Keratinocyte (primary cell): Measurements from ENCODE around the gene LEMD1. TPM values are rescaled to one million over a fixed set of nuclear protein-coding genes. Genes with fewer than 3 reads are reported as not detected.

ENCODE experiments used
- DNase-seq: peaks from one replicate; pipeline ENCODE4 v3.0.0-alpha.2; 2011; ENCODE audit warnings: low read depth, missing footprints, low spot score
- FAIRE-seq: peaks from 2 replicates; lab custom pipeline; 2011; peaks lifted over from hg19 to GRCh38; lab: Jason Lieb, UNC
- H2AFZ ChIP-seq: 2 replicates; pipeline ENCODE4 v1.6.0; 2012; ENCODE audit warnings: low read length, control low read depth, inconsistent platforms; ENCODE audit not compliant: control insufficient read depth
- H3K27ac ChIP-seq: 2 replicates; pipeline ENCODE4 v1.5.1; 2011; ENCODE audit warnings: low read length; ENCODE audit not compliant: control insufficient read depth, insufficient read depth
- H3K27me3 ChIP-seq: 3 replicates; pipeline ENCODE4 v1.6.0; 2011; ENCODE audit warnings: low read length; ENCODE audit not compliant: control insufficient read depth, insufficient read depth; ENCODE audit errors: extremely low read depth
- H3K36me3 ChIP-seq, 2 experiments: 2 replicates in 1 of 2; 3 replicates in 1 of 2; pipeline ENCODE4 v1.5.1; 2011; ENCODE audit warnings: low read length in 2 of 2, mild to moderate bottlenecking in 1 of 2; ENCODE audit not compliant: control insufficient read depth in 2 of 2, insufficient read depth in 2 of 2; ENCODE audit errors: extremely low read depth in 1 of 2
- H3K4me1 ChIP-seq: 3 replicates; pipeline ENCODE4 v1.5.1; 2011; ENCODE audit warnings: low read length; ENCODE audit not compliant: control insufficient read depth, insufficient read depth; ENCODE audit errors: extremely low read depth
- H3K4me2 ChIP-seq: 3 replicates; pipeline ENCODE4 v1.6.0; 2011; ENCODE audit warnings: low read depth, low read length; ENCODE audit not compliant: control insufficient read depth, insufficient read depth; ENCODE audit errors: extremely low read depth
- H3K4me3 ChIP-seq, 3 experiments: fragments of 200-600 bp in 1 of 3; sonication (generic) in 1 of 3; 2 replicates in 2 of 3; 3 replicates in 1 of 3; pipeline ENCODE4 v1.5.1; 2011 to 2016; ENCODE audit warnings: low read length in 3 of 3, mild to moderate bottlenecking in 3 of 3, control low read depth in 2 of 3, inconsistent platforms in 1 of 3, low read depth in 1 of 3, mixed read lengths in 1 of 3, mixed run types in 1 of 3, moderate library complexity in 1 of 3; ENCODE audit not compliant: control insufficient read depth in 2 of 3, insufficient read depth in 2 of 3; ENCODE audit errors: extremely low read depth in 1 of 3
- H3K79me2 ChIP-seq: 2 replicates; pipeline ENCODE4 v1.6.0; 2012; ENCODE audit warnings: low read length; ENCODE audit not compliant: control insufficient read depth, insufficient read depth
- H3K9ac ChIP-seq: 3 replicates; pipeline ENCODE4 v1.6.0; 2011; ENCODE audit warnings: low read length; ENCODE audit not compliant: control insufficient read depth, insufficient read depth; ENCODE audit errors: extremely low read depth
- H3K9me1 ChIP-seq: 3 replicates; pipeline ENCODE4 v1.6.0; 2011; ENCODE audit warnings: low read length; ENCODE audit not compliant: control insufficient read depth, insufficient read depth; ENCODE audit errors: extremely low read depth
- H3K9me3 ChIP-seq: 2 replicates; pipeline ENCODE4 v1.5.1; 2012; ENCODE audit warnings: low read depth, low read length; ENCODE audit not compliant: control insufficient read depth
- H4K20me1 ChIP-seq: 3 replicates; pipeline ENCODE4 v1.6.0; 2011; ENCODE audit warnings: low read length; ENCODE audit not compliant: control insufficient read depth, insufficient read depth; ENCODE audit errors: extremely low read depth
- EZH2 ChIP-seq: IDR thresholded peaks from one replicate; pipeline ENCODE4 v1.6.1; 2012; ENCODE audit warnings: inconsistent platforms, mild to moderate bottlenecking, low read length, moderate library complexity
- dilution Hi-C: fragments of 300-500 bp; cut with MboI; formaldehyde crosslinking; loops from one replicate; pipeline ENCODE4 v1.7.0; 2020; ENCODE audit warnings: low sequenced_read_pairs; ENCODE audit not compliant: extremely low pct_ligation_motif_present
- polyA plus RNA-seq, 5 experiments: library from polyadenylated mRNA; depleted of rRNA in 3 of 5; stranded (reverse) in 3 of 5; stranded (forward) in 1 of 5; unstranded in 1 of 5; fragments of >200 nt; gene quantifications; 1 replicate in 1 of 5; 2 replicates in 3 of 5; 3 replicates in 1 of 5; pipeline versions ENCODE4 v1.2.1 to v1.2.3, GENCODE V29; 2011 to 2012; ENCODE audit warnings: missing spikeins in 2 of 5, low read depth in 1 of 5, low replicate concordance in 1 of 5
- TF ChIP-seq, protein P1 (sequence below), 3 experiments: IDR thresholded peaks in 1 of 3; conservative IDR thresholded peaks in 1 of 3; optimal IDR thresholded peaks in 1 of 3; 2 replicates in 2 of 3; 3 replicates in 1 of 3; pipeline versions ENCODE3 to v1.5.1; 2011; ENCODE audit warnings: low read length in 3 of 3, mild to moderate bottlenecking in 3 of 3, moderate library complexity in 2 of 3, control low read depth in 1 of 3, inconsistent platforms in 1 of 3; ENCODE audit not compliant: insufficient read depth in 2 of 3; ENCODE audit errors: extremely low read depth in 1 of 3

LEMD1 gene
- polyA plus RNA-seq, 1 donor (not counting 4 experiments of a cell fraction or from before 2014, with no cell fraction given): 1.9 TPM

DNA sequence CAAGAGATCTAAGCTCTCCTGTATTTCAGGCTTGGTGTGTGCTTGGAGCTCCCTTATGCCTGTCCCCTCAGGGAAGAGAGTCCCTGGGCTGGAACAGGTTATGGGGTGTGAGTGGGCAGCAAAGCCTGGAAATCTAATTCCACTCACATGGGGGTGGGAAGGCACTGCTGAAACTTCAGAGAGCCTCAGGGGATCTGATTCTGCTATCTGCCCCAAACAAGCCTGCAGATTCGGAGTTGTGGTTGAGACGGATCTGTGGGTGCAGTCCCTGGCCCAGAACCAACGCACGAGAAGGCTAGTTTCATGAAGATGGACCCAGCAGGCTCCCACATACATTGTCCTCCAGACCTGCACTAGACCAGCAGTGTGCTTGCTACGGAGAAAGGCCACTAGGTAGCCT is 31.1 kb upstream of the LEMD1 start:
- Histone ChIP-seq H3K4me2 (no peak overlapping the region), H3K9me3 (no peaks in the 10 kb centered on the region), H3K9me1 (no peaks in the 10 kb centered on the region), H3K4me1 (peaks cover 46% of the 10 kb centered on the region), H3K36me3 (no peaks in the 10 kb centered on the region), H4K20me1 (no peaks in the 10 kb centered on the region), H3K27ac (no peak overlapping the region), H3K4me3 (no peak overlapping the region), H3K79me2 (peaks cover 18% of the 10 kb centered on the region), H3K27me3 (peaks cover 33% of the 10 kb centered on the region), H2AFZ (no peak overlapping the region), H3K9ac (no peak overlapping the region)
- FAIRE-seq: no peak
- TF ChIP-seq, protein P1, sequence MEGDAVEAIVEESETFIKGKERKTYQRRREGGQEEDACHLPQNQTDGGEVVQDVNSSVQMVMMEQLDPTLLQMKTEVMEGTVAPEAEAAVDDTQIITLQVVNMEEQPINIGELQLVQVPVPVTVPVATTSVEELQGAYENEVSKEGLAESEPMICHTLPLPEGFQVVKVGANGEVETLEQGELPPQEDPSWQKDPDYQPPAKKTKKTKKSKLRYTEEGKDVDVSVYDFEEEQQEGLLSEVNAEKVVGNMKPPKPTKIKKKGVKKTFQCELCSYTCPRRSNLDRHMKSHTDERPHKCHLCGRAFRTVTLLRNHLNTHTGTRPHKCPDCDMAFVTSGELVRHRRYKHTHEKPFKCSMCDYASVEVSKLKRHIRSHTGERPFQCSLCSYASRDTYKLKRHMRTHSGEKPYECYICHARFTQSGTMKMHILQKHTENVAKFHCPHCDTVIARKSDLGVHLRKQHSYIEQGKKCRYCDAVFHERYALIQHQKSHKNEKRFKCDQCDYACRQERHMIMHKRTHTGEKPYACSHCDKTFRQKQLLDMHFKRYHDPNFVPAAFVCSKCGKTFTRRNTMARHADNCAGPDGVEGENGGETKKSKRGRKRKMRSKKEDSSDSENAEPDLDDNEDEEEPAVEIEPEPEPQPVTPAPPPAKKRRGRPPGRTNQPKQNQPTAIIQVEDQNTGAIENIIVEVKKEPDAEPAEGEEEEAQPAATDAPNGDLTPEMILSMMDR (optimal IDR thresholded peaks at IDR 0.05 in 1 of 3, IDR thresholded peaks at IDR 0.05 in 1 of 3, conservative IDR thresholded peaks at IDR 0.05 in 1 of 3; ENCODE audit: extremely low read depth in 1 of 3, insufficient read depth in 2 of 3, low read length in 3 of 3): no peak
- TF ChIP-seq EZH2: no peak
- DNase-seq: no peak
- dilution Hi-C loops: no loop called here

DNA sequence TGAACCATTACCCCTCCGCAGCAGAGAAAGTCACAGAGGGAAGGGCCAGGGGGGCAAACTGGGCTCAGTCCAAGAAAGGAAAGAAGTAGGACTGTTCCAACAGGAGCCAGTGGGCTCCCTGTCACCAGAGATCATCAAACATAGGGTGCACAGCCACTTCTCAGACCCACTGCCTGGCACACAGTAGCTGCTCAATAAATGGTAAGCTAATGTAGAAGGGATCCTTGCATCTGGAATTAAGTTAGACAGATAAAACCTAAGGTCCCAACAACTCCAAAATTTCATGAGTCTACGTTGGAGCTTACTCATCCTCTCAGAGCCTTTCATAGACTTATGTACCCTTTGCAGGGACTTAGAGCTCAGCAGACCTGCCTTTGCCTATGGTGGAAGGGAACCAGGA is 30.5 kb upstream of the LEMD1 start:
- Histone ChIP-seq H3K4me3 (no peak overlapping the region), H3K4me1 (peaks cover 51% of the 10 kb centered on the region), H3K9me1 (no peaks in the 10 kb centered on the region), H3K27me3 (peaks cover 27% of the 10 kb centered on the region), H3K27ac (no peak overlapping the region), H2AFZ (no peak overlapping the region), H3K4me2 (no peak overlapping the region), H4K20me1 (peaks cover 2% of the 10 kb centered on the region), H3K9ac (no peak overlapping the region), H3K79me2 (peaks cover 24% of the 10 kb centered on the region), H3K9me3 (no peaks in the 10 kb centered on the region), H3K36me3 (peaks cover 0 to 1% of the 10 kb centered on the region in 2 experiments)
- TF ChIP-seq, protein P1 (optimal IDR thresholded peaks at IDR 0.05 in 1 of 3, IDR thresholded peaks at IDR 0.05 in 1 of 3, conservative IDR thresholded peaks at IDR 0.05 in 1 of 3; ENCODE audit: extremely low read depth in 1 of 3, insufficient read depth in 2 of 3, low read length in 3 of 3): no peak
- TF ChIP-seq EZH2: no peak
- DNase-seq (no peak), FAIRE-seq (peak; percentile 5)
- dilution Hi-C loops: no loop called here
